GM21786 (cell line): ENCODE measurements around the gene CCDC24.

Experiments
- ATAC-seq: cut with Tn5 transposase; IDR thresholded peaks from one replicate; pipeline ENCODE4 v1.9.1; 2021; ENCODE audit not compliant: unreplicated experiment

Gene CCDC24

GRCh38 chr1:43996733-43997115 lies 5.3 kb downstream of the CCDC24 start:
- no peak for ATAC-seq

- ATAC-seq: no peak
These were observed 6.0 kb downstream of the CCDC24 start for GRCh38 chr1:43997295-43997999.

GRCh38 chr1:43998000-43998378 lies 6.6 kb downstream of the CCDC24 start:
- no peak for ATAC-seq

GRCh38 chr1:43999455-43999854 lies 8.1 kb downstream of the CCDC24 start:
- ATAC-seq: no peak

GRCh38 chr1:44000122-44000665 lies 8.8 kb downstream of the CCDC24 start:
- ATAC-seq: no peak

- ATAC-seq: no peak
These were observed 10.8 kb downstream of the CCDC24 start for GRCh38 chr1:44002165-44002564.

- ATAC-seq: no peak
These were observed 11.3 kb downstream of the CCDC24 start for GRCh38 chr1:44002606-44003157.

GRCh38 chr1:44008259-44008658 lies 16.9 kb downstream of the CCDC24 start:
- no peak for ATAC-seq

GRCh38 chr1:44010935-44011471 lies 19.6 kb downstream of the CCDC24 start:
- no peak for ATAC-seq

- ATAC-seq: no peak
These were observed 21.0 kb downstream of the CCDC24 start for GRCh38 chr1:44012404-44012803.

- no peak for ATAC-seq
These were observed 21.7 kb downstream of the CCDC24 start for GRCh38 chr1:44012941-44013609.

GRCh38 chr1:44013949-44014348 lies 22.6 kb downstream of the CCDC24 start:
- no peak for ATAC-seq

GRCh38 chr1:44014365-44015104 lies 23.1 kb downstream of the CCDC24 start:
- no peak for ATAC-seq

- ATAC-seq: no peak
These were observed 23.8 kb downstream of the CCDC24 start for GRCh38 chr1:44015206-44015605.

- ATAC-seq: no peak
These were observed 24.9 kb downstream of the CCDC24 start for GRCh38 chr1:44016041-44016889.

- ATAC-seq: no peak
These were observed 25.5 kb downstream of the CCDC24 start for GRCh38 chr1:44016890-44017400.

GRCh38 chr1:44019466-44019948 lies 28.1 kb downstream of the CCDC24 start:
- no peak for ATAC-seq

GRCh38 chr1:44020464-44020863 lies 29.1 kb downstream of the CCDC24 start:
- no peak for ATAC-seq

GRCh38 chr1:44021156-44021555 lies 29.8 kb downstream of the CCDC24 start:
- ATAC-seq: no peak
